A549 (cell line): Measurements from ENCODE around the gene FAM163A. TPM values are rescaled to one million over a fixed set of nuclear protein-coding genes. Genes with fewer than 3 reads are reported as not detected.

ENCODE experiments used
- ATAC-seq, 2 experiments: fragments of 200-7000 bp in 1 of 2; fragments of >200 bp in 1 of 2; cut with Nextera tagmentation in 1 of 2; cut with Tn5 transposase in 1 of 2; 3 replicates each; pipeline versions ENCODE4 v1.8.0 to v1.9.1; 2018 to 2020; ENCODE audit warnings: mild to moderate bottlenecking in 1 of 2, moderate library complexity in 1 of 2
- CTCF ChIA-PET: fragments of 300-600 bp; sonication (Branson Sonifier 250); formaldehyde crosslinking; extraction: SDS; loops from one replicate; lab custom pipeline; 2021; ENCODE audit warnings: antibody characterized with exemption, inconsistent platforms; lab: Yijun Ruan, JAX
- POLR2A ChIA-PET: fragments of 350-600 bp; formaldehyde crosslinking; extraction: SDS; loops from one replicate; lab custom pipeline; 2021; ENCODE audit warnings: antibody characterized with exemption, inconsistent platforms; lab: Yijun Ruan, JAX
- DNase-seq, 2 experiments: peaks; one replicate each; pipeline versions ENCODE4 v3.0.0 to v3.0.0-alpha.2; 2011 to 2016; ENCODE audit warnings: low read depth in 1 of 2, low spot score in 1 of 2
- FAIRE-seq: peaks from 2 replicates; lab custom pipeline; 2011; peaks lifted over from hg19 to GRCh38; lab: Jason Lieb, UNC
- H3K27ac ChIP-seq, 2 experiments: fragments of >200 bp; sonication (Bioruptor Twin); formaldehyde crosslinking; 3 replicates each; pipeline ENCODE4 v1.5.1; 2016 to 2017
- H3K4me1 ChIP-seq: fragments of >200 bp; sonication (Bioruptor Twin); formaldehyde crosslinking; 3 replicates; pipeline ENCODE4 v1.6.1; 2016
- H3K4me2 ChIP-seq: fragments of >200 bp; sonication (Bioruptor Twin); formaldehyde crosslinking; 3 replicates; pipeline ENCODE4 v1.6.1; 2016
- H3K4me3 ChIP-seq: fragments of >200 bp; sonication (Bioruptor Twin); formaldehyde crosslinking; 3 replicates; pipeline ENCODE4 v1.5.1; 2016
- H3K9me3 ChIP-seq: fragments of >200 bp; sonication (Bioruptor Twin); formaldehyde crosslinking; 3 replicates; pipeline ENCODE4 v1.6.1; 2016
- BCL3 ChIP-seq: fragments of >200 bp; sonication (Bioruptor Twin); formaldehyde crosslinking; IDR thresholded peaks from 3 replicates; pipeline ENCODE4 v1.6.1; 2016
- CBX8 ChIP-seq: fragments of 200-600 bp; sonication (generic); IDR thresholded peaks from 2 replicates; pipeline ENCODE4 v1.6.1; 2016
- CHD2 ChIP-seq: fragments of 150-350 bp; IDR thresholded peaks from 2 replicates; pipeline ENCODE4 v1.6.1; 2014; ENCODE audit warnings: low read length; ENCODE audit not compliant: partially characterized antibody
- FOSB ChIP-seq: fragments of 250-450 bp; sonication (Bioruptor Pico); IDR thresholded peaks from 2 replicates; pipeline ENCODE4 v1.5.0; 2020; ENCODE audit warnings: mild to moderate bottlenecking, moderate library complexity
- FOSL2 ChIP-seq, 2 experiments: fragments of 450-650 bp in 1 of 2; fragments of >200 bp in 1 of 2; sonication (Bioruptor Twin) in 1 of 2; formaldehyde crosslinking; IDR thresholded peaks; 2 replicates each; pipeline versions ENCODE4 v1.5.0 to v1.6.1; 2016 to 2020; ENCODE audit warnings: mild to moderate bottlenecking in 1 of 2, moderate library complexity in 1 of 2
- HDAC2 ChIP-seq: fragments of 200-600 bp; sonication (generic); IDR thresholded peaks from 2 replicates; pipeline ENCODE4 v1.6.1; 2016
- HES2 ChIP-seq: fragments of >200 bp; sonication (Bioruptor Twin); formaldehyde crosslinking; IDR thresholded peaks from 2 replicates; pipeline ENCODE4 v1.6.1; 2016
- HOXA7 ChIP-seq: fragments of 250-450 bp; sonication (Bioruptor Pico); IDR thresholded peaks from 2 replicates; pipeline ENCODE4 v1.5.0; 2020; ENCODE audit warnings: mild to moderate bottlenecking, moderate library complexity
- HOXB13 ChIP-seq: fragments of 250-450 bp; sonication (Bioruptor Pico); IDR thresholded peaks from 2 replicates; pipeline ENCODE4 v1.5.0; 2020; ENCODE audit warnings: low read depth, mild to moderate bottlenecking, moderate library complexity
- HOXB5 ChIP-seq: fragments of 250-450 bp; sonication (Bioruptor Pico); IDR thresholded peaks from 2 replicates; pipeline ENCODE4 v1.5.0; 2020; ENCODE audit warnings: mild to moderate bottlenecking, moderate library complexity
- JUN ChIP-seq, 2 experiments: fragments of >200 bp; sonication (Bioruptor Twin); formaldehyde crosslinking; IDR thresholded peaks; 2 replicates in 1 of 2; 3 replicates in 1 of 2; pipeline ENCODE4 v1.6.1; 2016 to 2017
- KDM1A ChIP-seq: fragments of 200-600 bp; sonication (generic); IDR thresholded peaks from 2 replicates; pipeline ENCODE4 v1.6.1; 2016; ENCODE audit warnings: low read depth, mild to moderate bottlenecking
- MAFK ChIP-seq: fragments of 450-650 bp; IDR thresholded peaks from 2 replicates; pipeline ENCODE4 v1.6.1; 2014; ENCODE audit not compliant: partially characterized antibody
- MAX ChIP-seq: IDR thresholded peaks from 2 replicates; pipeline ENCODE4 v1.6.1; 2012
- NFE2L2 ChIP-seq: fragments of 150-350 bp; conservative IDR thresholded peaks from 2 replicates; pipeline ENCODE4 v1.6.1; 2014; ENCODE audit warnings: low read length
- POLR2A ChIP-seq: IDR thresholded peaks from 2 replicates; pipeline ENCODE4 v1.6.1; 2012; ENCODE audit warnings: mild to moderate bottlenecking, low read length
- RAD21 ChIP-seq, 2 experiments: fragments of >200 bp in 1 of 2; sonication (Bioruptor Twin) in 1 of 2; formaldehyde crosslinking in 1 of 2; IDR thresholded peaks in 1 of 2; conservative IDR thresholded peaks in 1 of 2; 2 replicates in 1 of 2; 3 replicates in 1 of 2; pipeline ENCODE4 v1.6.1; 2012 to 2018; ENCODE audit warnings: inconsistent platforms in 1 of 2
- RCOR1 ChIP-seq: fragments of 150-350 bp; IDR thresholded peaks from 2 replicates; pipeline ENCODE4 v1.6.1; 2014; ENCODE audit warnings: antibody characterized with exemption, low read length, low read depth
- RFX5 ChIP-seq: fragments of 450-650 bp; IDR thresholded peaks from 2 replicates; pipeline ENCODE4 v1.7.1; 2014; ENCODE audit warnings: antibody characterized with exemption, mild to moderate bottlenecking, moderate library complexity
- SMC3 ChIP-seq: fragments of >200 bp; sonication (Bioruptor Twin); formaldehyde crosslinking; IDR thresholded peaks from 3 replicates; pipeline ENCODE4 v1.6.1; 2018; ENCODE audit warnings: inconsistent platforms
- SREBF2 ChIP-seq: fragments of 450-650 bp; IDR thresholded peaks from 2 replicates; pipeline ENCODE4 v1.6.1; 2014; ENCODE audit warnings: mild to moderate bottlenecking, moderate library complexity
- TP53 ChIP-seq: fragments of 250-450 bp; sonication (Bioruptor Pico); IDR thresholded peaks from 2 replicates; pipeline ENCODE4 v1.5.0; 2021; ENCODE audit warnings: mild to moderate bottlenecking, moderate library complexity
- ZNF302 ChIP-seq: fragments of 250-450 bp; sonication (Bioruptor Pico); IDR thresholded peaks from 2 replicates; pipeline ENCODE4 v1.9.0; 2021; ENCODE audit warnings: inconsistent platforms, mild to moderate bottlenecking, moderate library complexity
- WGBS: methylation state at CpG from one replicate; pipeline ENCODE4 v1.1.6; 2017; ENCODE audit errors: missing lambda C conversion rate; 5-methylcytosine and 5-hydroxymethylcytosine counted together
- polyA plus RNA-seq, 4 experiments: library from polyadenylated mRNA; depleted of rRNA in 3 of 4; stranded (reverse); fragments of >200 nt; fragmentation: RNase III in 1 of 4; extraction: RNeasy Plus Mini Kit Qiagen cat#74134 plus additional on column Dnase treatment in 1 of 4; gene quantifications; 2 replicates in 3 of 4; 3 replicates in 1 of 4; pipeline ENCODE4 v1.2.3, GENCODE V29; 2011 to 2017
- TF ChIP-seq, protein P1 (sequence below): IDR thresholded peaks from 2 replicates; pipeline ENCODE4 v1.6.1; 2012; ENCODE audit warnings: low read depth, borderline replicate concordance
- TF ChIP-seq, protein P2 (sequence below): fragments of 150-350 bp; IDR thresholded peaks from 2 replicates; pipeline ENCODE4 v1.6.1; 2014; ENCODE audit warnings: low read depth, mild to moderate bottlenecking, low read length
- TF ChIP-seq, protein P3 (sequence below): fragments of 250-450 bp; sonication (Bioruptor Pico); IDR thresholded peaks from 2 replicates; pipeline ENCODE4 v1.5.0; 2021; ENCODE audit warnings: mild to moderate bottlenecking, moderate library complexity, borderline replicate concordance
- TF ChIP-seq, protein P4 (sequence below): fragments of 200-600 bp; sonication (generic); IDR thresholded peaks from 2 replicates; pipeline ENCODE4 v1.6.1; 2016; ENCODE audit warnings: antibody characterized with exemption, mild to moderate bottlenecking, moderate library complexity

FAM163A gene
- polyA plus RNA-seq, 2 of the 4 experiments (the other 2 are of a cell fraction) = not detected

GRCh38 chr1:179816196-179816960, 73.3 kb downstream of the FAM163A start:
- POLR2A ChIA-PET = no interaction called here
- Histone ChIP-seq H3K4me3 (no peak overlapping the region), H3K9me3 (no peaks in the 10 kb centered on the region)
- FAIRE-seq (no peak), DNase-seq (no peak)
- TF ChIP-seq FOSB (CRISPR knock-in tag) (no peak), JUN (IDR thresholded peaks at IDR 0.05) (no peak), MAFK (no peak), SMC3 (no peak), POLR2A (no peak), TP53 (CRISPR knock-in tag) (no peak), HOXB13 (CRISPR knock-in tag) (no peak), SREBF2 (no peak), RFX5 (no peak), HOXB5 (CRISPR knock-in tag) (no peak), CHD2 (no peak), KDM1A (no peak), RAD21 (conservative IDR thresholded peaks at IDR 0.05 in 1 of 2, IDR thresholded peaks at IDR 0.05 in 1 of 2) (no peak), FOSL2 (IDR thresholded peaks at IDR 0.05) (no peak), FOSL2 (CRISPR knock-in tag; IDR thresholded peaks at IDR 0.05) (no peak), ZNF302 (no peak), CBX8 (no peak), HDAC2 (no peak), HES2 (no peak)
- TF ChIP-seq, protein P1, sequence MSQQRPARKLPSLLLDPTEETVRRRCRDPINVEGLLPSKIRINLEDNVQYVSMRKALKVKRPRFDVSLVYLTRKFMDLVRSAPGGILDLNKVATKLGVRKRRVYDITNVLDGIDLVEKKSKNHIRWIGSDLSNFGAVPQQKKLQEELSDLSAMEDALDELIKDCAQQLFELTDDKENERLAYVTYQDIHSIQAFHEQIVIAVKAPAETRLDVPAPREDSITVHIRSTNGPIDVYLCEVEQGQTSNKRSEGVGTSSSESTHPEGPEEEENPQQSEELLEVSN = no peak
- TF ChIP-seq, protein P2, sequence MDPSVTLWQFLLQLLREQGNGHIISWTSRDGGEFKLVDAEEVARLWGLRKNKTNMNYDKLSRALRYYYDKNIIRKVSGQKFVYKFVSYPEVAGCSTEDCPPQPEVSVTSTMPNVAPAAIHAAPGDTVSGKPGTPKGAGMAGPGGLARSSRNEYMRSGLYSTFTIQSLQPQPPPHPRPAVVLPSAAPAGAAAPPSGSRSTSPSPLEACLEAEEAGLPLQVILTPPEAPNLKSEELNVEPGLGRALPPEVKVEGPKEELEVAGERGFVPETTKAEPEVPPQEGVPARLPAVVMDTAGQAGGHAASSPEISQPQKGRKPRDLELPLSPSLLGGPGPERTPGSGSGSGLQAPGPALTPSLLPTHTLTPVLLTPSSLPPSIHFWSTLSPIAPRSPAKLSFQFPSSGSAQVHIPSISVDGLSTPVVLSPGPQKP = no peak
- TF ChIP-seq, all 56 proteins: peak for 0
- Histone ChIP-seq H3K4me2 (no peak overlapping the region), H3K27ac (no peak overlapping the region), H3K4me1 (0 out of 3 replicates have a peak, but pooled peaks cover 3% of the 10 kb centered on the region)
- CTCF ChIA-PET = interaction anchor here (0.8 to 16.1 kb wide), 12 partner anchors 10 to 695 kb away, joined by 3 to 644 read pairs (median 20); no protein-coding TSS in a partner anchor
- 73% methylated on average over 17 of the region's 17 CpGs for WGBS
- ATAC-seq = no peak

GRCh38 chr1:179817056-179817455, 74.0 kb downstream of the FAM163A start:
- no peaks in the 10 kb centered on the region for H3K9me3 ChIP-seq
- WGBS = 72% methylated on average over 8 of the region's 8 CpGs
- DNase-seq (no peak), FAIRE-seq (no peak), ATAC-seq (no peak)
- CTCF ChIA-PET = interaction anchor here (0.6 to 16.1 kb wide), 7 partner anchors 11 to 561 kb away, joined by 3 to 644 read pairs (median 8); no protein-coding TSS in a partner anchor
- no peak overlapping the region for H3K4me3 ChIP-seq
- no peak overlapping the region for H3K4me2 ChIP-seq
- POLR2A ChIA-PET = no interaction called here
- no peak overlapping the region for H3K27ac ChIP-seq
- 0 out of 3 replicates have a peak, but pooled peaks cover 3% of the 10 kb centered on the region for H3K4me1 ChIP-seq
- TF ChIP-seq, protein P1 = no peak
- TF ChIP-seq RCOR1 (no peak), CBX8 (no peak), NFE2L2 (no peak), MAX (no peak), HOXA7 (no peak), FOSL2 (IDR thresholded peaks at IDR 0.05) (no peak), FOSL2 (CRISPR knock-in tag; IDR thresholded peaks at IDR 0.05) (no peak), MAFK (no peak), BCL3 (no peak), HDAC2 (no peak)
- TF ChIP-seq, protein P3, sequence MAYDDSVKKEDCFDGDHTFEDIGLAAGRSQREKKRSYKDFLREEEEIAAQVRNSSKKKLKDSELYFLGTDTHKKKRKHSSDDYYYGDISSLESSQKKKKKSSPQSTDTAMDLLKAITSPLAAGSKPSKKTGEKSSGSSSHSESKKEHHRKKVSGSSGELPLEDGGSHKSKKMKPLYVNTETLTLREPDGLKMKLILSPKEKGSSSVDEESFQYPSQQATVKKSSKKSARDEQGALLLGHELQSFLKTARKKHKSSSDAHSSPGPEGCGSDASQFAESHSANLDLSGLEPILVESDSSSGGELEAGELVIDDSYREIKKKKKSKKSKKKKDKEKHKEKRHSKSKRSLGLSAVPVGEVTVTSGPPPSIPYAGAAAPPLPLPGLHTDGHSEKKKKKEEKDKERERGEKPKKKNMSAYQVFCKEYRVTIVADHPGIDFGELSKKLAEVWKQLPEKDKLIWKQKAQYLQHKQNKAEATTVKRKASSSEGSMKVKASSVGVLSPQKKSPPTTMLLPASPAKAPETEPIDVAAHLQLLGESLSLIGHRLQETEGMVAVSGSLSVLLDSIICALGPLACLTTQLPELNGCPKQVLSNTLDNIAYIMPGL (CRISPR knock-in tag) = no peak
- TF ChIP-seq, protein P4, sequence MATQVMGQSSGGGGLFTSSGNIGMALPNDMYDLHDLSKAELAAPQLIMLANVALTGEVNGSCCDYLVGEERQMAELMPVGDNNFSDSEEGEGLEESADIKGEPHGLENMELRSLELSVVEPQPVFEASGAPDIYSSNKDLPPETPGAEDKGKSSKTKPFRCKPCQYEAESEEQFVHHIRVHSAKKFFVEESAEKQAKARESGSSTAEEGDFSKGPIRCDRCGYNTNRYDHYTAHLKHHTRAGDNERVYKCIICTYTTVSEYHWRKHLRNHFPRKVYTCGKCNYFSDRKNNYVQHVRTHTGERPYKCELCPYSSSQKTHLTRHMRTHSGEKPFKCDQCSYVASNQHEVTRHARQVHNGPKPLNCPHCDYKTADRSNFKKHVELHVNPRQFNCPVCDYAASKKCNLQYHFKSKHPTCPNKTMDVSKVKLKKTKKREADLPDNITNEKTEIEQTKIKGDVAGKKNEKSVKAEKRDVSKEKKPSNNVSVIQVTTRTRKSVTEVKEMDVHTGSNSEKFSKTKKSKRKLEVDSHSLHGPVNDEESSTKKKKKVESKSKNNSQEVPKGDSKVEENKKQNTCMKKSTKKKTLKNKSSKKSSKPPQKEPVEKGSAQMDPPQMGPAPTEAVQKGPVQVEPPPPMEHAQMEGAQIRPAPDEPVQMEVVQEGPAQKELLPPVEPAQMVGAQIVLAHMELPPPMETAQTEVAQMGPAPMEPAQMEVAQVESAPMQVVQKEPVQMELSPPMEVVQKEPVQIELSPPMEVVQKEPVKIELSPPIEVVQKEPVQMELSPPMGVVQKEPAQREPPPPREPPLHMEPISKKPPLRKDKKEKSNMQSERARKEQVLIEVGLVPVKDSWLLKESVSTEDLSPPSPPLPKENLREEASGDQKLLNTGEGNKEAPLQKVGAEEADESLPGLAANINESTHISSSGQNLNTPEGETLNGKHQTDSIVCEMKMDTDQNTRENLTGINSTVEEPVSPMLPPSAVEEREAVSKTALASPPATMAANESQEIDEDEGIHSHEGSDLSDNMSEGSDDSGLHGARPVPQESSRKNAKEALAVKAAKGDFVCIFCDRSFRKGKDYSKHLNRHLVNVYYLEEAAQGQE = no peak
